Chondrocyte (in vitro differentiated cells): ENCODE data around the gene SRD5A1. TPM values are rescaled to one million over a fixed set of nuclear protein-coding genes. Genes with fewer than 3 reads are reported as not detected.

ENCODE experiments used
- DNase-seq: peaks from one replicate; pipeline ENCODE4 v3.0.0; 2021; ENCODE audit warnings: mixed read lengths, low spot score
- H3K27ac Mint-ChIP-seq: one replicate; pipeline ENCODE4 v1.8.0; 2021; ENCODE audit warnings: mild to moderate bottlenecking, moderate library complexity, mixed read lengths; ENCODE audit not compliant: unreplicated experiment
- H3K27me3 Mint-ChIP-seq: 2 replicates; pipeline ENCODE4 v1.8.0; 2021; ENCODE audit warnings: low read depth, mixed read lengths
- H3K36me3 Mint-ChIP-seq: 2 replicates; pipeline ENCODE4 v1.8.0; 2021; ENCODE audit warnings: low read depth, mixed read lengths
- H3K4me1 Mint-ChIP-seq: 2 replicates; pipeline ENCODE4 v1.8.0; 2021; ENCODE audit warnings: low read depth, mild to moderate bottlenecking, mixed read lengths
- H3K4me3 Mint-ChIP-seq: one replicate; pipeline ENCODE4 v1.8.0; 2021; ENCODE audit warnings: mild to moderate bottlenecking, moderate library complexity, mixed read lengths; ENCODE audit not compliant: unreplicated experiment
- H3K9me3 Mint-ChIP-seq: 2 replicates; pipeline ENCODE4 v1.8.0; 2021; ENCODE audit warnings: low read depth, mixed read lengths
- CTCF ChIP-seq: fragments of 200-600 bp; sonication (generic); IDR thresholded peaks from 2 replicates; pipeline ENCODE4 v1.5.0; 2021; ENCODE audit warnings: antibody characterized with exemption, mild to moderate bottlenecking, moderate library complexity
- total RNA-seq: library from RNA; stranded (reverse); gene quantifications from 3 replicates; pipeline ENCODE4 v1.2.1, GENCODE V29; 2021

SRD5A1 gene
- total RNA-seq, 1 donor from 2014 or later, result 32.3 TPM

- Mint-ChIP-seq H3K36me3 (no peaks in the 10 kb centered on the region), H3K9me3 (no peaks in the 10 kb centered on the region), H3K4me3 (peak overlapping the region; percentile 40), H3K27me3 (peaks cover 16% of the 10 kb centered on the region), H3K27ac (no peak overlapping the region), H3K4me1 (peaks cover 9% of the 10 kb centered on the region)
- no peak for DNase-seq
- peak; percentile 14 for TF ChIP-seq CTCF
These were observed 53.7 kb downstream of the SRD5A1 start for GRCh38 chr5:6686915-6687409.

GRCh38 chr5:6687505-6687904 is 54.3 kb downstream of the SRD5A1 start:
- Mint-ChIP-seq H3K9me3 (no peaks in the 10 kb centered on the region), H3K27me3 (peaks cover 18% of the 10 kb centered on the region), H3K36me3 (no peaks in the 10 kb centered on the region), H3K27ac (no peak overlapping the region), H3K4me3 (peak overlapping the region; percentile 40), H3K4me1 (peaks cover 9% of the 10 kb centered on the region)
- DNase-seq, result no peak
- TF ChIP-seq CTCF, result no peak

GRCh38 chr5:6692906-6693305 is 59.7 kb downstream of the SRD5A1 start:
- no peak overlapping the region for H3K4me3 Mint-ChIP-seq
- no peak for DNase-seq
- H3K9me3 Mint-ChIP-seq, result no peaks in the 10 kb centered on the region
- peaks cover 1% of the 10 kb centered on the region for H3K36me3 Mint-ChIP-seq
- no peak for TF ChIP-seq CTCF
- no peak overlapping the region for H3K27ac Mint-ChIP-seq
- H3K4me1 Mint-ChIP-seq, result no peaks in the 10 kb centered on the region
- H3K27me3 Mint-ChIP-seq, result peaks cover 32% of the 10 kb centered on the region

GRCh38 chr5:6698696-6699095 is 65.5 kb downstream of the SRD5A1 start:
- Mint-ChIP-seq H3K36me3 (peaks cover 3% of the 10 kb centered on the region), H3K27me3 (peaks cover 21% of the 10 kb centered on the region), H3K27ac (no peak overlapping the region), H3K9me3 (no peaks in the 10 kb centered on the region), H3K4me3 (no peak overlapping the region), H3K4me1 (peaks cover 5% of the 10 kb centered on the region)
- DNase-seq, result no peak
- no peak for TF ChIP-seq CTCF

- Mint-ChIP-seq H3K4me3 (no peak overlapping the region), H3K27me3 (peaks cover 18% of the 10 kb centered on the region), H3K9me3 (no peaks in the 10 kb centered on the region), H3K27ac (no peak overlapping the region), H3K36me3 (peaks cover 3% of the 10 kb centered on the region), H3K4me1 (peaks cover 12% of the 10 kb centered on the region)
- no peak for TF ChIP-seq CTCF
- no peak for DNase-seq
These were observed 66.1 kb downstream of the SRD5A1 start for GRCh38 chr5:6699357-6699756.
